HepG2 (cell line): ENCODE measurements around the gene TLCD1. TPM values are rescaled to one million over a fixed set of nuclear protein-coding genes. Genes with fewer than 3 reads are reported as not detected.

ENCODE experiments used
- CBX2 ChIP-seq, 2 experiments: fragments of 200-600 bp in 1 of 2; sonication (generic); formaldehyde crosslinking in 1 of 2; IDR thresholded peaks; 2 replicates each; pipeline versions ENCODE4 v1.7.0 to v1.8.1; 2018 to 2022; ENCODE audit warnings: low read depth in 2 of 2, low read length in 1 of 2, mild to moderate bottlenecking in 1 of 2, missing genetic modification reagents in 1 of 2
- CBX5 ChIP-seq: sonication (generic); formaldehyde crosslinking; IDR thresholded peaks from 2 replicates; pipeline ENCODE4 v1.4.0; 2020; ENCODE audit warnings: missing genetic modification reagents, borderline replicate concordance
- CERS6 ChIP-seq: sonication (generic); formaldehyde crosslinking; IDR thresholded peaks from 2 replicates; pipeline ENCODE4 v1.5.0; 2020; ENCODE audit warnings: missing genetic modification reagents
- CHD2 ChIP-seq: IDR thresholded peaks from 2 replicates; pipeline ENCODE4 v1.6.1; 2011; ENCODE audit warnings: low read depth, low read length, improper control_type of control experiment
- CREM ChIP-seq, 2 experiments: sonication (generic) in 1 of 2; formaldehyde crosslinking in 1 of 2; IDR thresholded peaks; 2 replicates each; pipeline versions ENCODE4 v1.4.0 to v1.6.1; 2016 to 2020; ENCODE audit warnings: antibody characterized with exemption in 1 of 2, mild to moderate bottlenecking in 1 of 2, missing genetic modification reagents in 1 of 2
- FOXO1 ChIP-seq: sonication (generic); formaldehyde crosslinking; IDR thresholded peaks from 2 replicates; pipeline ENCODE4 v1.4.0; 2020; ENCODE audit warnings: missing genetic modification reagents
- GTF2F1 ChIP-seq: fragments of 150-350 bp; IDR thresholded peaks from 2 replicates; pipeline ENCODE4 v1.6.1; 2014; ENCODE audit warnings: low read length
- HDAC1 ChIP-seq: sonication (generic); formaldehyde crosslinking; IDR thresholded peaks from 2 replicates; pipeline ENCODE4 v1.5.1; 2020; ENCODE audit warnings: mild to moderate bottlenecking, missing genetic modification reagents
- HHEX ChIP-seq: IDR thresholded peaks from 2 replicates; pipeline ENCODE4 v1.6.1; 2016; ENCODE audit warnings: control low read depth
- HNF4A ChIP-seq: sonication (generic); formaldehyde crosslinking; IDR thresholded peaks from 2 replicates; pipeline ENCODE4 v1.4.0; 2020; ENCODE audit warnings: missing genetic modification reagents
- HNRNPK ChIP-seq: fragments of 200-400 bp; formaldehyde crosslinking; IDR thresholded peaks from 2 replicates; pipeline ENCODE4 v1.6.1; 2018; ENCODE audit warnings: low read length, low read depth, moderate library complexity, mild to moderate bottlenecking; ENCODE audit not compliant: poor library complexity, severe bottlenecking
- IKZF5 ChIP-seq: IDR thresholded peaks from 2 replicates; pipeline ENCODE4 v1.6.1; 2018; ENCODE audit warnings: missing genetic modification reagents, mild to moderate bottlenecking, missing compliant biosample characterization
- IRF2 ChIP-seq: IDR thresholded peaks from 2 replicates; pipeline ENCODE4 v1.6.1; 2018; ENCODE audit warnings: missing genetic modification reagents, missing compliant biosample characterization
- KLF9 ChIP-seq: IDR thresholded peaks from 2 replicates; pipeline ENCODE4 v1.6.1; 2016; ENCODE audit warnings: low read depth
- MAX ChIP-seq: IDR thresholded peaks from 2 replicates; pipeline ENCODE4 v1.6.1; 2012; ENCODE audit warnings: inconsistent platforms
- PBX2 ChIP-seq: IDR thresholded peaks from 2 replicates; pipeline ENCODE4 v1.6.1; 2016; ENCODE audit warnings: control low read depth
- SAFB2 ChIP-seq: sonication (generic); formaldehyde crosslinking; IDR thresholded peaks from 2 replicates; pipeline ENCODE4 v1.5.1; 2020; ENCODE audit warnings: missing genetic modification reagents, low read depth, mild to moderate bottlenecking, borderline replicate concordance
- SKI ChIP-seq: fragments of 450-650 bp; IDR thresholded peaks from one replicate; pipeline ENCODE4 v1.6.1; 2018; ENCODE audit warnings: mild to moderate bottlenecking; ENCODE audit not compliant: partially characterized antibody
- SMAD3 ChIP-seq: sonication (generic); formaldehyde crosslinking; IDR thresholded peaks from 2 replicates; pipeline ENCODE4 v1.4.0; 2020; ENCODE audit warnings: missing genetic modification reagents
- ZBTB1 ChIP-seq: sonication (generic); formaldehyde crosslinking; IDR thresholded peaks from 2 replicates; pipeline ENCODE4 v1.4.0; 2020; ENCODE audit warnings: missing genetic modification reagents, borderline replicate concordance
- ZBTB38 ChIP-seq: sonication (generic); formaldehyde crosslinking; IDR thresholded peaks from 2 replicates; pipeline ENCODE4 v1.5.1; 2020; ENCODE audit warnings: mild to moderate bottlenecking, missing genetic modification reagents
- ZBTB7A ChIP-seq: sonication (generic); formaldehyde crosslinking; IDR thresholded peaks from 2 replicates; pipeline ENCODE4 v1.8.0; 2022; ENCODE audit warnings: mild to moderate bottlenecking, missing genetic modification reagents
- ZFP36L2 ChIP-seq: sonication (generic); formaldehyde crosslinking; IDR thresholded peaks from 2 replicates; pipeline ENCODE4 v1.4.0; 2020; ENCODE audit warnings: missing genetic modification reagents
- ZFP90 ChIP-seq: sonication (generic); formaldehyde crosslinking; IDR thresholded peaks from 2 replicates; pipeline ENCODE4 v1.8.0; 2022; ENCODE audit warnings: missing genetic modification reagents, mild to moderate bottlenecking, inconsistent platforms, borderline replicate concordance
- ZNF235 ChIP-seq: sonication (generic); formaldehyde crosslinking; IDR thresholded peaks from 2 replicates; pipeline ENCODE4 v1.8.1; 2023; ENCODE audit warnings: mild to moderate bottlenecking, missing genetic modification reagents, borderline replicate concordance
- ZNF343 ChIP-seq: sonication (generic); formaldehyde crosslinking; IDR thresholded peaks from 2 replicates; pipeline ENCODE4 v1.4.0; 2020; ENCODE audit warnings: mild to moderate bottlenecking, missing genetic modification reagents
- ZNF644 ChIP-seq: IDR thresholded peaks from 2 replicates; pipeline ENCODE4 v1.6.1; 2016; ENCODE audit warnings: low read depth
- ZNF773 ChIP-seq: sonication (generic); formaldehyde crosslinking; IDR thresholded peaks from 2 replicates; pipeline ENCODE4 v1.4.0; 2020; ENCODE audit warnings: missing genetic modification reagents, borderline replicate concordance
- ZNF816 ChIP-seq: sonication (generic); formaldehyde crosslinking; IDR thresholded peaks from 2 replicates; pipeline ENCODE4 v1.8.0; 2022; ENCODE audit warnings: missing genetic modification reagents, mild to moderate bottlenecking, borderline replicate concordance
- polyA plus RNA-seq, 8 experiments: library from polyadenylated mRNA; depleted of rRNA in 3 of 8; stranded (reverse) in 7 of 8; unstranded in 1 of 8; fragments of >200 nt; fragmentation: Illumina TruSeq in 4 of 8; extraction: Trizol in 4 of 8; gene quantifications; 2 replicates each; pipeline versions ENCODE4 v1.2.1 to v1.2.3, GENCODE V29; 2011 to 2016; ENCODE audit warnings: low read depth in 4 of 8, missing spikeins in 1 of 8, mixed read lengths in 1 of 8; ENCODE audit not compliant: insufficient read depth in 1 of 8
- total RNA-seq, 5 experiments: library from RNA; depleted of rRNA; stranded (reverse); fragments of >200 nt; fragmentation: Illumina TruSeq; extraction: Trizol; gene quantifications; 2 replicates each; pipeline ENCODE4 v1.2.3, GENCODE V29; 2016; ENCODE audit warnings: low read depth in 1 of 5

Gene TLCD1
- total and polyA plus RNA-seq, 2 of the 13 experiments (the other 11 are each of a cell fraction or from before 2014, with no cell fraction given), result 14.9 to 19.6 TPM

- no peak for TF ChIP-seq CERS6 (CRISPR knock-in tag)
- TF ChIP-seq ZNF644 (CRISPR knock-in tag), result no peak
- no peak for TF ChIP-seq ZBTB7A (CRISPR knock-in tag)
- TF ChIP-seq IRF2 (CRISPR knock-in tag), result peak; percentile 60
- TF ChIP-seq SMAD3 (CRISPR knock-in tag), result peak; percentile 82; the same call in 1 of the 2 replicates
- no peak for TF ChIP-seq ZNF816 (CRISPR knock-in tag)
- TF ChIP-seq HHEX (CRISPR knock-in tag), result no peak
- no peak; the same call in 1 of the 2 replicates for TF ChIP-seq KLF9 (CRISPR knock-in tag)
- TF ChIP-seq ZFP90 (CRISPR knock-in tag), result no peak
- no peak for TF ChIP-seq ZNF773 (CRISPR knock-in tag)
- TF ChIP-seq FOXO1 (CRISPR knock-in tag), result peak; percentile 59; the same call in 1 of the 2 replicates
- TF ChIP-seq CHD2, result no peak
- no peak for TF ChIP-seq GTF2F1
- no peak for TF ChIP-seq PBX2 (CRISPR knock-in tag)
- TF ChIP-seq SAFB2 (CRISPR knock-in tag), result no peak
- no peak for TF ChIP-seq SKI
- TF ChIP-seq MAX, result 0 out of 2 replicates have a peak, but pooled peaks have one; percentile 37
- no peak for TF ChIP-seq ZFP36L2 (CRISPR knock-in tag)
- TF ChIP-seq CBX5 (CRISPR knock-in tag), result peak; percentile 73; the same call in 1 of the 2 replicates
- no peak for TF ChIP-seq HNRNPK
- TF ChIP-seq ZBTB1 (CRISPR knock-in tag), result no peak
- TF ChIP-seq HDAC1, result no peak
- TF ChIP-seq CBX2 (IDR thresholded peaks at IDR 0.05; ENCODE audit: low read depth, low read length), result no peak
- no peak for TF ChIP-seq CBX2 (CRISPR knock-in tag; IDR thresholded peaks at IDR 0.05; ENCODE audit: low read depth)
- TF ChIP-seq IKZF5 (CRISPR knock-in tag), result peak; percentile 70; the same call in 1 of the 2 replicates
- TF ChIP-seq ZNF235 (CRISPR knock-in tag), result no peak
- no peak for TF ChIP-seq HNF4A
- TF ChIP-seq ZBTB38, result no peak
- no peak for TF ChIP-seq CREM (IDR thresholded peaks at IDR 0.05)
- no peak for TF ChIP-seq CREM (CRISPR knock-in tag; IDR thresholded peaks at IDR 0.05)
- TF ChIP-seq ZNF343 (CRISPR knock-in tag), result no peak
Observed at GRCh38 chr17:28750178-28751047, 24.4 kb upstream of the TLCD1 start (continued).
